ENCODE results near the gene XPO1. TPM values are rescaled to one million over a fixed set of nuclear protein-coding genes. Genes with fewer than 3 reads are reported as not detected.

XPO1 gene
- total and polyA plus RNA-seq, 4 donors = 15.0 to 149 (median 41.3) TPM

DNA sequence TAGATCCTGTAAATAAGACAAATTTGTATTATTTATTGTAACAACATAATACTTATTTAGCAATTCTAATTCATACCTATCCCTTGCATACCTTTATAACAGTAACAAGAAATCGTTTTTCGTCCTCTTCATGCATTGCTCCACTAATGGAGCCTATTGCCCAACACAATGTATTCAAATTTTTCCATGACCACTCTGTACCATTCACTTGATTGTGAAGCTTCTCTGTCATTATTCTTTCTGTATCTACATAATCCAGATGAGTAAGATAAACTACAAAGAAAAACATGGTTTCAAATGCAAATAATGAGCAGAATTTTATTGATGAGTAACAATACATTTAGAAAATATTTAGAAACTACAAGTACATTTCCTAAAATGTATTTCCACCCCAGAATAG lies 45.7 kb downstream of the XPO1 start (continued):
- TF ChIP-seq, protein P1, sequence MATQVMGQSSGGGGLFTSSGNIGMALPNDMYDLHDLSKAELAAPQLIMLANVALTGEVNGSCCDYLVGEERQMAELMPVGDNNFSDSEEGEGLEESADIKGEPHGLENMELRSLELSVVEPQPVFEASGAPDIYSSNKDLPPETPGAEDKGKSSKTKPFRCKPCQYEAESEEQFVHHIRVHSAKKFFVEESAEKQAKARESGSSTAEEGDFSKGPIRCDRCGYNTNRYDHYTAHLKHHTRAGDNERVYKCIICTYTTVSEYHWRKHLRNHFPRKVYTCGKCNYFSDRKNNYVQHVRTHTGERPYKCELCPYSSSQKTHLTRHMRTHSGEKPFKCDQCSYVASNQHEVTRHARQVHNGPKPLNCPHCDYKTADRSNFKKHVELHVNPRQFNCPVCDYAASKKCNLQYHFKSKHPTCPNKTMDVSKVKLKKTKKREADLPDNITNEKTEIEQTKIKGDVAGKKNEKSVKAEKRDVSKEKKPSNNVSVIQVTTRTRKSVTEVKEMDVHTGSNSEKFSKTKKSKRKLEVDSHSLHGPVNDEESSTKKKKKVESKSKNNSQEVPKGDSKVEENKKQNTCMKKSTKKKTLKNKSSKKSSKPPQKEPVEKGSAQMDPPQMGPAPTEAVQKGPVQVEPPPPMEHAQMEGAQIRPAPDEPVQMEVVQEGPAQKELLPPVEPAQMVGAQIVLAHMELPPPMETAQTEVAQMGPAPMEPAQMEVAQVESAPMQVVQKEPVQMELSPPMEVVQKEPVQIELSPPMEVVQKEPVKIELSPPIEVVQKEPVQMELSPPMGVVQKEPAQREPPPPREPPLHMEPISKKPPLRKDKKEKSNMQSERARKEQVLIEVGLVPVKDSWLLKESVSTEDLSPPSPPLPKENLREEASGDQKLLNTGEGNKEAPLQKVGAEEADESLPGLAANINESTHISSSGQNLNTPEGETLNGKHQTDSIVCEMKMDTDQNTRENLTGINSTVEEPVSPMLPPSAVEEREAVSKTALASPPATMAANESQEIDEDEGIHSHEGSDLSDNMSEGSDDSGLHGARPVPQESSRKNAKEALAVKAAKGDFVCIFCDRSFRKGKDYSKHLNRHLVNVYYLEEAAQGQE (IDR thresholded peaks at IDR 0.05) = no peak
- TF ChIP-seq JUND (IDR thresholded peaks at IDR 0.05) (no peak), FOXA2 (IDR thresholded peaks at IDR 0.05) (no peak)

DNA sequence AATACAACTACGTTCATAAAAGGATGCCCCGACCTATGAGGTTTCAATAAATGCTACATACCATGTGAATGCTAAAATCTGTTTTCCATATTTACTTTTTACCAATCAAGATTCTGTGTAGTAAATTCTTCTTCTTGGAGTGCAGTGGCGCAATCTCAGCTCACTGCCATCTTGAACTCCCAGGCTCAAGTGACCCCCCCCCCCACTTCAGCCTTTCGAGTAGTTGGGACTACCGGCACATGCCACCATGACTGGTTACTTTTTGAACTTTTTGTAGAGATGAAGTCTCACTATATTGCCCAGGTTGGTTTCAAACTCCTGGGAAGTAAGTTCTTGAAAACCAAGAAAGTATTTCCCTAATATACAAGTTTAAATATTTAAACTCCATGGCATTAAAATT lies 52.9 kb downstream of the XPO1 start:
- TF ChIP-seq, protein P2, sequence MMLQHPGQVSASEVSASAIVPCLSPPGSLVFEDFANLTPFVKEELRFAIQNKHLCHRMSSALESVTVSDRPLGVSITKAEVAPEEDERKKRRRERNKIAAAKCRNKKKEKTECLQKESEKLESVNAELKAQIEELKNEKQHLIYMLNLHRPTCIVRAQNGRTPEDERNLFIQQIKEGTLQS (IDR thresholded peaks at IDR 0.05) = no peak
- TF ChIP-seq EGR1 (IDR thresholded peaks at IDR 0.05; ENCODE audit: low read depth in 2 of 2) (no peak), SP1 (IDR thresholded peaks at IDR 0.05) (no peak), FOXA2 (IDR thresholded peaks at IDR 0.05) (no peak), GABPA (IDR thresholded peaks at IDR 0.05 in 1 of 2, conservative IDR thresholded peaks at IDR 0.05 in 1 of 2) (no peak), RAD21 (IDR thresholded peaks at IDR 0.05) (no peak), JUND (IDR thresholded peaks at IDR 0.05) (no peak), HNF4A (conservative IDR thresholded peaks at IDR 0.05) (no peak), YY1 (IDR thresholded peaks at IDR 0.05) (no peak), TAF1 (conservative IDR thresholded peaks at IDR 0.05) (no peak), NR2F2 (IDR thresholded peaks at IDR 0.05) (no peak), HNF4G (IDR thresholded peaks at IDR 0.05) (no peak), RXRA (IDR thresholded peaks at IDR 0.05) (no peak), FOXA1 (IDR thresholded peaks at IDR 0.05) (no peak)
- TF ChIP-seq, protein P3, sequence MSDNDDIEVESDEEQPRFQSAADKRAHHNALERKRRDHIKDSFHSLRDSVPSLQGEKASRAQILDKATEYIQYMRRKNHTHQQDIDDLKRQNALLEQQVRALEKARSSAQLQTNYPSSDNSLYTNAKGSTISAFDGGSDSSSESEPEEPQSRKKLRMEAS (IDR thresholded peaks at IDR 0.05) = no peak
- TF ChIP-seq, protein P4, sequence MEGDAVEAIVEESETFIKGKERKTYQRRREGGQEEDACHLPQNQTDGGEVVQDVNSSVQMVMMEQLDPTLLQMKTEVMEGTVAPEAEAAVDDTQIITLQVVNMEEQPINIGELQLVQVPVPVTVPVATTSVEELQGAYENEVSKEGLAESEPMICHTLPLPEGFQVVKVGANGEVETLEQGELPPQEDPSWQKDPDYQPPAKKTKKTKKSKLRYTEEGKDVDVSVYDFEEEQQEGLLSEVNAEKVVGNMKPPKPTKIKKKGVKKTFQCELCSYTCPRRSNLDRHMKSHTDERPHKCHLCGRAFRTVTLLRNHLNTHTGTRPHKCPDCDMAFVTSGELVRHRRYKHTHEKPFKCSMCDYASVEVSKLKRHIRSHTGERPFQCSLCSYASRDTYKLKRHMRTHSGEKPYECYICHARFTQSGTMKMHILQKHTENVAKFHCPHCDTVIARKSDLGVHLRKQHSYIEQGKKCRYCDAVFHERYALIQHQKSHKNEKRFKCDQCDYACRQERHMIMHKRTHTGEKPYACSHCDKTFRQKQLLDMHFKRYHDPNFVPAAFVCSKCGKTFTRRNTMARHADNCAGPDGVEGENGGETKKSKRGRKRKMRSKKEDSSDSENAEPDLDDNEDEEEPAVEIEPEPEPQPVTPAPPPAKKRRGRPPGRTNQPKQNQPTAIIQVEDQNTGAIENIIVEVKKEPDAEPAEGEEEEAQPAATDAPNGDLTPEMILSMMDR (IDR thresholded peaks at IDR 0.05; ENCODE audit: low read depth, low read length, missing input control) = no peak
- TF ChIP-seq, protein P5, sequence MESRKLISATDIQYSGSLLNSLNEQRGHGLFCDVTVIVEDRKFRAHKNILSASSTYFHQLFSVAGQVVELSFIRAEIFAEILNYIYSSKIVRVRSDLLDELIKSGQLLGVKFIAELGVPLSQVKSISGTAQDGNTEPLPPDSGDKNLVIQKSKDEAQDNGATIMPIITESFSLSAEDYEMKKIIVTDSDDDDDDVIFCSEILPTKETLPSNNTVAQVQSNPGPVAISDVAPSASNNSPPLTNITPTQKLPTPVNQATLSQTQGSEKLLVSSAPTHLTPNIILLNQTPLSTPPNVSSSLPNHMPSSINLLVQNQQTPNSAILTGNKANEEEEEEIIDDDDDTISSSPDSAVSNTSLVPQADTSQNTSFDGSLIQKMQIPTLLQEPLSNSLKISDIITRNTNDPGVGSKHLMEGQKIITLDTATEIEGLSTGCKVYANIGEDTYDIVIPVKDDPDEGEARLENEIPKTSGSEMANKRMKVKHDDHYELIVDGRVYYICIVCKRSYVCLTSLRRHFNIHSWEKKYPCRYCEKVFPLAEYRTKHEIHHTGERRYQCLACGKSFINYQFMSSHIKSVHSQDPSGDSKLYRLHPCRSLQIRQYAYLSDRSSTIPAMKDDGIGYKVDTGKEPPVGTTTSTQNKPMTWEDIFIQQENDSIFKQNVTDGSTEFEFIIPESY (IDR thresholded peaks at IDR 0.05) = no peak
- TF ChIP-seq, protein P1 (IDR thresholded peaks at IDR 0.05) = no peak

More for the DNA sequence above, 52.9 kb downstream of the XPO1 start:
- no peak overlapping the region for H3K27ac ChIP-seq (ENCODE audit: low read depth in 1 of 2, low read length in 2 of 2)
- no peak overlapping the region for H3K9ac ChIP-seq (ENCODE audit: low read depth in 1 of 2, low read length in 2 of 2)
- peaks cover 18 to 60% (median 32%) of the 10 kb centered on the region in 4 donors for H3K36me3 ChIP-seq (ENCODE audit: control insufficient read depth in 4 of 4, insufficient read depth in 3 of 4, low read depth in 1 of 4, low read length in 3 of 4)
- H3K9me3 ChIP-seq (ENCODE audit: control insufficient read depth in 4 of 4, low read length in 3 of 4) = no peaks in the 10 kb centered on the region
- WGBS = 98% methylated on average over 5 of the region's 5 CpGs
- H3K27me3 ChIP-seq (ENCODE audit: control insufficient read depth in 4 of 4, insufficient read depth in 4 of 4, low read length in 3 of 4) = no peaks in the 10 kb centered on the region
- DNase-seq (ENCODE audit: low spot score) = no peak
- no peak overlapping the region for H3K4me3 ChIP-seq (ENCODE audit: low read depth in 1 of 3, low read length in 3 of 3)
- no peaks in the 10 kb centered on the region for H3K4me1 ChIP-seq (ENCODE audit: control insufficient read depth in 4 of 4, insufficient read depth in 4 of 4, low read length in 3 of 4)
